HepG2 (cell line): ENCODE results near the gene RPL23.

ENCODE experiments used
- NFYB ChIP-seq: sonication (generic); formaldehyde crosslinking; IDR thresholded peaks from 2 replicates; pipeline ENCODE4 v1.4.0; 2020; ENCODE audit warnings: missing genetic modification reagents
- POLR2A ChIP-seq, 2 experiments: IDR thresholded peaks; 2 replicates each; pipeline ENCODE4 v1.6.1; 2011; ENCODE audit warnings: low read depth in 2 of 2, low read length in 2 of 2, mild to moderate bottlenecking in 1 of 2, moderate library complexity in 1 of 2; ENCODE audit not compliant: insufficient read depth in 1 of 2
- POLR2AphosphoS2 ChIP-seq: IDR thresholded peaks from 2 replicates; pipeline ENCODE4 v1.6.1; 2011; ENCODE audit warnings: low read depth, low read length, improper control_type of control experiment
- SIN3B ChIP-seq: fragments of 150-350 bp; IDR thresholded peaks from 2 replicates; pipeline ENCODE4 v1.6.1; 2014; ENCODE audit warnings: low read length
- SNAPC5 ChIP-seq: sonication (generic); formaldehyde crosslinking; IDR thresholded peaks from 2 replicates; pipeline ENCODE4 v1.8.1; 2023; ENCODE audit warnings: mild to moderate bottlenecking, missing genetic modification reagents, borderline replicate concordance
- ZBTB42 ChIP-seq: sonication (generic); formaldehyde crosslinking; IDR thresholded peaks from 2 replicates; pipeline ENCODE4 v1.5.0; 2020; ENCODE audit warnings: mild to moderate bottlenecking, missing genetic modification reagents
- ZBTB7A ChIP-seq: sonication (generic); formaldehyde crosslinking; IDR thresholded peaks from 2 replicates; pipeline ENCODE4 v1.8.0; 2022; ENCODE audit warnings: mild to moderate bottlenecking, missing genetic modification reagents
- ZNF10 ChIP-seq: sonication (generic); formaldehyde crosslinking; IDR thresholded peaks from 2 replicates; pipeline ENCODE4 v1.4.0; 2020; ENCODE audit warnings: mild to moderate bottlenecking, low read depth, missing genetic modification reagents, borderline replicate concordance
- ZNF546 ChIP-seq: sonication (generic); formaldehyde crosslinking; conservative IDR thresholded peaks from 2 replicates; pipeline ENCODE4 v1.8.1; 2023; ENCODE audit warnings: mild to moderate bottlenecking, missing genetic modification reagents
- TF ChIP-seq, protein P1 (sequence below): sonication (generic); formaldehyde crosslinking; IDR thresholded peaks from 2 replicates; pipeline ENCODE4 v1.5.0; 2020; ENCODE audit warnings: mild to moderate bottlenecking, missing genetic modification reagents, moderate library complexity
- TF ChIP-seq, protein P2 (sequence below): sonication (generic); formaldehyde crosslinking; IDR thresholded peaks from 2 replicates; pipeline ENCODE4 v1.4.0; 2020; ENCODE audit warnings: low read depth, mild to moderate bottlenecking, missing genetic modification reagents
- TF ChIP-seq, protein P3 (sequence below): sonication (generic); formaldehyde crosslinking; conservative IDR thresholded peaks from 2 replicates; pipeline ENCODE4 v1.4.0; 2020; ENCODE audit warnings: missing genetic modification reagents

GRCh38 chr17:38864636-38865398, 11.3 kb upstream of the RPL23 start:
- TF ChIP-seq ZBTB7A (CRISPR knock-in tag) = no peak
- TF ChIP-seq SNAPC5 (CRISPR knock-in tag) = no peak
- TF ChIP-seq ZNF10 (CRISPR knock-in tag) = no peak
- TF ChIP-seq POLR2AphosphoS2 = no peak
- TF ChIP-seq, protein P1, sequence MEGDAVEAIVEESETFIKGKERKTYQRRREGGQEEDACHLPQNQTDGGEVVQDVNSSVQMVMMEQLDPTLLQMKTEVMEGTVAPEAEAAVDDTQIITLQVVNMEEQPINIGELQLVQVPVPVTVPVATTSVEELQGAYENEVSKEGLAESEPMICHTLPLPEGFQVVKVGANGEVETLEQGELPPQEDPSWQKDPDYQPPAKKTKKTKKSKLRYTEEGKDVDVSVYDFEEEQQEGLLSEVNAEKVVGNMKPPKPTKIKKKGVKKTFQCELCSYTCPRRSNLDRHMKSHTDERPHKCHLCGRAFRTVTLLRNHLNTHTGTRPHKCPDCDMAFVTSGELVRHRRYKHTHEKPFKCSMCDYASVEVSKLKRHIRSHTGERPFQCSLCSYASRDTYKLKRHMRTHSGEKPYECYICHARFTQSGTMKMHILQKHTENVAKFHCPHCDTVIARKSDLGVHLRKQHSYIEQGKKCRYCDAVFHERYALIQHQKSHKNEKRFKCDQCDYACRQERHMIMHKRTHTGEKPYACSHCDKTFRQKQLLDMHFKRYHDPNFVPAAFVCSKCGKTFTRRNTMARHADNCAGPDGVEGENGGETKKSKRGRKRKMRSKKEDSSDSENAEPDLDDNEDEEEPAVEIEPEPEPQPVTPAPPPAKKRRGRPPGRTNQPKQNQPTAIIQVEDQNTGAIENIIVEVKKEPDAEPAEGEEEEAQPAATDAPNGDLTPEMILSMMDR (CRISPR knock-in tag) = peak; percentile 71
- no peak for TF ChIP-seq ZBTB42 (CRISPR knock-in tag)
- no peak for TF ChIP-seq ZNF546 (CRISPR knock-in tag)
- TF ChIP-seq, protein P2, sequence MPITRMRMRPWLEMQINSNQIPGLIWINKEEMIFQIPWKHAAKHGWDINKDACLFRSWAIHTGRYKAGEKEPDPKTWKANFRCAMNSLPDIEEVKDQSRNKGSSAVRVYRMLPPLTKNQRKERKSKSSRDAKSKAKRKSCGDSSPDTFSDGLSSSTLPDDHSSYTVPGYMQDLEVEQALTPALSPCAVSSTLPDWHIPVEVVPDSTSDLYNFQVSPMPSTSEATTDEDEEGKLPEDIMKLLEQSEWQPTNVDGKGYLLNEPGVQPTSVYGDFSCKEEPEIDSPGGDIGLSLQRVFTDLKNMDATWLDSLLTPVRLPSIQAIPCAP (CRISPR knock-in tag) = no peak
- TF ChIP-seq, protein P3, sequence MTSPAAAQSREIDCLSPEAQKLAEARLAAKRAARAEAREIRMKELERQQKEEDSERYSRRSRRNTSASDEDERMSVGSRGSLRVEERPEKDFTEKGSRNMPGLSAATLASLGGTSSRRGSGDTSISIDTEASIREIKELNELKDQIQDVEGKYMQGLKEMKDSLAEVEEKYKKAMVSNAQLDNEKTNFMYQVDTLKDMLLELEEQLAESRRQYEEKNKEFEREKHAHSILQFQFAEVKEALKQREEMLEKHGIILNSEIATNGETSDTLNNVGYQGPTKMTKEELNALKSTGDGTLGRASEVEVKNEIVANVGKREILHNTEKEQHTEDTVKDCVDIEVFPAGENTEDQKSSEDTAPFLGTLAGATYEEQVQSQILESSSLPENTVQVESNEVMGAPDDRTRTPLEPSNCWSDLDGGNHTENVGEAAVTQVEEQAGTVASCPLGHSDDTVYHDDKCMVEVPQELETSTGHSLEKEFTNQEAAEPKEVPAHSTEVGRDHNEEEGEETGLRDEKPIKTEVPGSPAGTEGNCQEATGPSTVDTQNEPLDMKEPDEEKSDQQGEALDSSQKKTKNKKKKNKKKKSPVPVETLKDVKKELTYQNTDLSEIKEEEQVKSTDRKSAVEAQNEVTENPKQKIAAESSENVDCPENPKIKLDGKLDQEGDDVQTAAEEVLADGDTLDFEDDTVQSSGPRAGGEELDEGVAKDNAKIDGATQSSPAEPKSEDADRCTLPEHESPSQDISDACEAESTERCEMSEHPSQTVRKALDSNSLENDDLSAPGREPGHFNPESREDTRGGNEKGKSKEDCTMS = no peak
- no peak for TF ChIP-seq SIN3B
- TF ChIP-seq POLR2A (IDR thresholded peaks at IDR 0.05; ENCODE audit: insufficient read depth in 1 of 2, low read depth in 2 of 2, low read length in 2 of 2) = no peak
- no peak for TF ChIP-seq NFYB
